Skeletal muscle satellite cell (primary cell): ENCODE data around the gene FPR3.
"Not testable (repeated sequence)": the region's sequence is repeated elsewhere in the genome, so short reads cannot be mapped to it uniquely, and the experiment has no call there.

ENCODE experiments used
- H3K27me3 ChIP-seq: 2 replicates; pipeline ENCODE4 v1.7.0; 2013; ENCODE audit warnings: low read length; ENCODE audit not compliant: control insufficient read depth, insufficient read depth
- H3K36me3 ChIP-seq: 2 replicates; pipeline ENCODE4 v1.7.0; 2013; ENCODE audit warnings: mild to moderate bottlenecking, control low read depth, low read length; ENCODE audit not compliant: insufficient read depth
- H3K4me1 ChIP-seq: 2 replicates; pipeline ENCODE4 v1.7.0; 2013; ENCODE audit warnings: low read length; ENCODE audit not compliant: control insufficient read depth, insufficient read depth
- H3K4me2 ChIP-seq: 2 replicates; pipeline ENCODE4 v1.7.0; 2013; ENCODE audit warnings: mild to moderate bottlenecking, low read length
- H3K4me3 ChIP-seq: 2 replicates; pipeline ENCODE4 v1.7.0; 2013; ENCODE audit warnings: low read length
- H3K9ac ChIP-seq: 2 replicates; pipeline ENCODE4 v1.7.0; 2013; ENCODE audit warnings: mild to moderate bottlenecking, low read depth, low read length, moderate library complexity
- H3K9me3 ChIP-seq: replicated peaks from 2 replicates; pipeline ENCODE4 v1.7.0; 2013; ENCODE audit warnings: mild to moderate bottlenecking, control low read depth, low read length

Gene FPR3

DNA sequence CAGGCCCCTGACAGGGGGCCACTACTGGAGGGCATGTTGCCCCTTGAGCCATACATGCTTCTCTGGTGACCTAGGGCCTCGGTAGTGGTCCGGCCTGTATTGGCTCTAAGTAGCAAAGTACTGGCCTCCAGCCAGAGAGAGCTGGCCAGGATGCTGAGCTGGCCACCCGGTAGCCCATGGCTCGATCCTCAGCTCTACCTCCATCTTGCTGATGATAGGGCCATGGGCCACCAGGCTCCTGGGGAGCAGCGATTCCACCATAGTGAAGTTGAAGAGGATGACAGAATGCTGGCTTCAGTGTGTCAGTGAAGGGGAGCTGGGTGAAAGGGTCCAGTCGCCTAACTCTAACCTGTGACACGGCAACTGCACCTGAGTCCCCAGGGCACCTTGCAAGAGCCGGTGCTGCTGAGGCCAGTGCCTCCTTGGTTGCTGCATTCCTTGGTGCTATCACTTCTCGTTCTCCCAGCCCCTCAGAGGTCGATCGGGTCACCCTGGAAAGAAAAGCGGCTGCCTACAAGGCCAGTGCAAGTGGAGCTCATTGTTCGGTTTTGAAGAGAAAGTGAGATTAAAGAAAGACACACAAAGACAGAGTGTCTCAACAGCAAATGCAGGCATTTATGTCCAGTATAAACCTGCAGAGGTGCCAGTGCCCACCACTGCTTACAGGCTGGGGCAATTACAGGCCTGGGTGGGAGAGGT, 5.0 kb downstream of the FPR3 start:
- Histone ChIP-seq H3K36me3 (no peaks in the 10 kb centered on the region), H3K9me3 (no peaks in the 10 kb centered on the region), H3K9ac (no peak overlapping the region), H3K4me3 (no peak overlapping the region), H3K4me1 (peaks cover 10% of the 10 kb centered on the region), H3K27me3 (no peaks in the 10 kb centered on the region), H3K4me2 (peak overlapping the region; percentile 70)

- H3K4me2 ChIP-seq: no peak overlapping the region
- peaks cover 10% of the 10 kb centered on the region for H3K4me1 ChIP-seq
- no peaks in the 10 kb centered on the region for H3K36me3 ChIP-seq
- H3K9me3 ChIP-seq: no peaks in the 10 kb centered on the region
- no peak overlapping the region for H3K4me3 ChIP-seq
- no peaks in the 10 kb centered on the region for H3K27me3 ChIP-seq
- H3K9ac ChIP-seq: no peak overlapping the region
Measured at GRCh38 chr19:51800473-51801244, 5.7 kb downstream of the FPR3 start.

GRCh38 chr19:51802775-51803174, 7.8 kb downstream of the FPR3 start:
- Histone ChIP-seq H3K27me3 (no peaks in the 10 kb centered on the region), H3K4me2 (no peak overlapping the region), H3K9ac (no peak overlapping the region), H3K9me3 (no peaks in the 10 kb centered on the region), H3K4me3 (no peak overlapping the region), H3K36me3 (no peaks in the 10 kb centered on the region), H3K4me1 (peaks cover 10% of the 10 kb centered on the region)

DNA sequence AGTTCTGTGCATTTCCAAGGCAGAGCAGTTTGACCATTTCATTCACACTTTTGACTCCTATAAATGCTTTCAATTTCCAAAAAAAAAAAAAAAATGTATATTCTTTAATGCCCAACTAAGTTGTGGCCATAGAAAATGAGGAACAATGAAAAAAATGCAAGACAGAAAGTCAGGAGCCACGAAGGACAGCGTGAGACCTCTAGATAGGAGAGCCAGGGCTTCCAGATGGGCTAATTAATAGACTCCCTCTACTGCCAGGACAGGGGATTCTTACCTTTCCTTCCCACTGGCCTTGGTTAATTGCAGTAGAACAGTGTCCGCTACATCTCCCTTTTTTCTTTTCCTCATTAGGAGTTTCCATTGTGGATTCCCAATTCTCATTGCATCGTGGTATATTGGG, 8.6 kb downstream of the FPR3 start:
- Histone ChIP-seq H3K36me3 (no peaks in the 10 kb centered on the region), H3K4me3 (no peak overlapping the region), H3K9ac (no peak overlapping the region), H3K9me3 (no peaks in the 10 kb centered on the region), H3K27me3 (no peaks in the 10 kb centered on the region), H3K4me1 (peaks cover 10% of the 10 kb centered on the region), H3K4me2 (no peak overlapping the region)

DNA sequence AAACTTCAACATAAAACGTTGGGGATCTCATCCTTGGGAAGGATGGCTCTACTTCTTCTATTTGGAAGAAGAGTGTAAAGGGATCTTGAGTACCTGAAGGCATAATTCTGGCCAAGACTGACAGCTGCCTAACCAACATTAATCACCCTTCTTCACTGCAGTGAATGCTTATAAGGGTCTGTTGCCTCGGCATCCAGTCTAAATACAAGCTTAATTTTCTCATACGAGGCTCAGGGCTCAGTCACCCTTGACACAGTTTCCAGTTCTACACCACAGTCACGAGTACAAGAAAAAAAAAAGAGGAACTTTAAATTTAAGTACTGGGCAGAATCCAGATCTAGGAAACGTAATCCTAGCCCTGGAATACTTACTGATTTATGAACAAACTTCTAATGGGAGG, 9.0 kb downstream of the FPR3 start:
- H3K27me3 ChIP-seq: no peaks in the 10 kb centered on the region
- H3K36me3 ChIP-seq: no peaks in the 10 kb centered on the region
- H3K4me3 ChIP-seq: no peak overlapping the region
- no peak overlapping the region for H3K9ac ChIP-seq
- H3K4me2 ChIP-seq: no peak overlapping the region
- H3K9me3 ChIP-seq: no peaks in the 10 kb centered on the region
- peaks cover 8% of the 10 kb centered on the region for H3K4me1 ChIP-seq

GRCh38 chr19:51804789-51805188, 9.8 kb downstream of the FPR3 start:
- not testable (repeated sequence) for H3K4me1 ChIP-seq, H3K4me2 ChIP-seq, H3K4me3 ChIP-seq, H3K9me3 ChIP-seq, H3K9ac ChIP-seq, H3K27me3 ChIP-seq, H3K36me3 ChIP-seq

DNA sequence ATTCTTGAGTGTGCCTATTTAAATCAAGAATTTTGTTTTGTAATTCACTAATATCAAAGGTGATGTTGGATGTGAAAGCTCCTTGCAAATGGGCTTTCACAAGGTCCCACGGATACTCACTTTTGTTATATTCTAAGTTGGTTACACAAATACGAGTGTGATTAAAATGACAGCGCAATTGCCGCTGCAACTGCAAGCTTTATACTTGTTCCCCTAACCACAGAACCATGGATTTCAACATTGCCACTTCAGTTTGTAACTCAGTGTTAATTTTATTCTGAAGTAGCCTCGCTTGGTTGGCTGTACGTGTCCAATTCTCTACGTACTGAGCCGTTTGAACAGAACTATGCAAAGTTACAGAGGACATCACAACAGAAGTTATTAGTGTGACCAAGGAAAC, 10.4 kb downstream of the FPR3 start:
- not testable (repeated sequence) for H3K9ac ChIP-seq, H3K4me3 ChIP-seq, H3K4me1 ChIP-seq, H3K4me2 ChIP-seq, H3K27me3 ChIP-seq, H3K9me3 ChIP-seq, H3K36me3 ChIP-seq

- not testable (repeated sequence) for H3K9me3 ChIP-seq, H3K36me3 ChIP-seq, H3K9ac ChIP-seq, H3K4me1 ChIP-seq, H3K4me3 ChIP-seq, H3K4me2 ChIP-seq, H3K27me3 ChIP-seq
Measured at GRCh38 chr19:51806571-51806970, 11.6 kb downstream of the FPR3 start.

GRCh38 chr19:51807111-51807701, 12.2 kb downstream of the FPR3 start:
- H3K4me1 ChIP-seq: no peaks in the 10 kb centered on the region
- no peaks in the 10 kb centered on the region for H3K9me3 ChIP-seq
- no peak overlapping the region for H3K4me2 ChIP-seq
- H3K36me3 ChIP-seq: no peaks in the 10 kb centered on the region
- no peaks in the 10 kb centered on the region for H3K27me3 ChIP-seq
- no peak overlapping the region for H3K4me3 ChIP-seq
- no peak overlapping the region for H3K9ac ChIP-seq

GRCh38 chr19:51807925-51808324, 13.0 kb downstream of the FPR3 start:
- Histone ChIP-seq H3K9ac (no peak overlapping the region), H3K9me3 (no peaks in the 10 kb centered on the region), H3K4me3 (no peak overlapping the region), H3K4me1 (no peaks in the 10 kb centered on the region), H3K4me2 (no peak overlapping the region), H3K27me3 (no peaks in the 10 kb centered on the region), H3K36me3 (no peaks in the 10 kb centered on the region)

DNA sequence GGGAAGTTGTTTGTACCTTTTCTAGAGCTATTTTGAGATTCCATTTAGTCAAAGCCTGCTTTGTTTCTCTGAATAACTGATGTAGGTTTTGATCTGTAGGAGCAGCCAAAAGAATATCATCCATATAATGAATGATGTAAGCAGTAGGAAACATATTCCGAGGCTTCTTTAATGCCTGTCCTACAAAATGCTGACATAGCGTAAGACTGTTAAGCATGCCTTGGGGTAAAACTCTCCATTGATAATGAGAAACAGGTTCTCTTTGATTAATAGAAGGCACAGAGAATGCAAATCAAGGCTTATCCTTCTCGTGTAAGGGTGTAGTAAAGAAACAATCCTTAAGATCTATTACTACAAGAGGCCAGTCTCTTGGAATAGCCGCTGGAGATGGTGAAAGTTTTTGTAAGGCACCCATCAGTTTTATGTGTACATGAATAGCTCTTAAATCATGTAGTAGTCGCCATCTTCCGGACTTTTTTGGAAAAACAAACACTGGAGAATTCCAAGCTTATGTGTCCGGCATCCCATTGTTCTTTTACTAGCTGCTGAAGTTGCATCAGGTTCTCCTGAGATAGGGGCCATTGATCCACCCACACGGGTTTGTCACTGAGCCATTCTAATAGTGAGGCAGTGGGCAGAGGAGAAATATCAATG, 13.5 kb downstream of the FPR3 start:
- no peaks in the 10 kb centered on the region for H3K36me3 ChIP-seq
- no peak overlapping the region for H3K4me3 ChIP-seq
- H3K9ac ChIP-seq: no peak overlapping the region
- H3K9me3 ChIP-seq: no peaks in the 10 kb centered on the region
- H3K27me3 ChIP-seq: no peaks in the 10 kb centered on the region
- no peaks in the 10 kb centered on the region for H3K4me1 ChIP-seq
- no peak overlapping the region for H3K4me2 ChIP-seq
